GM19328 (cell line): ENCODE measurements around the gene PHF24.
A peak's percentile ranks its signal among the peaks of the same experiment; 100 is the strongest.

Source experiments
- ATAC-seq: cut with Tn5 transposase; IDR thresholded peaks from one replicate; pipeline ENCODE4 v1.9.1; 2021; ENCODE audit warnings: mild to moderate bottlenecking, moderate library complexity; ENCODE audit not compliant: unreplicated experiment

PHF24 gene

GRCh38 chr9:34982361-34982760 is 24.3 kb downstream of the PHF24 start:
- ATAC-seq, result no peak

GRCh38 chr9:34983209-34983608 is 25.1 kb downstream of the PHF24 start:
- ATAC-seq, result peak; percentile 51

- ATAC-seq, result no peak
Observed at GRCh38 chr9:34984049-34984448, 26.0 kb downstream of the PHF24 start.

- no peak for ATAC-seq
Observed at GRCh38 chr9:34985311-34985899, 27.3 kb downstream of the PHF24 start.

- ATAC-seq, result no peak
Observed at GRCh38 chr9:34986540-34987047, 28.5 kb downstream of the PHF24 start.

GRCh38 chr9:34987160-34987901 is 29.2 kb downstream of the PHF24 start:
- no peak for ATAC-seq

- ATAC-seq, result no peak
Observed at GRCh38 chr9:34988218-34989002, 30.3 kb downstream of the PHF24 start.

GRCh38 chr9:34989003-34989945 is 31.2 kb downstream of the PHF24 start, which contains the start of gene DNAJB5:
Gene DNAJB5, plus strand, starts transcription at chr9:34989745. Its CDS starts 886 bp downstream, at chr9:34990631.
- peak; percentile 89 for ATAC-seq

- ATAC-seq, result no peak
Observed at GRCh38 chr9:34989946-34990635, 32.0 kb downstream of the PHF24 start.

- no peak for ATAC-seq
Observed at GRCh38 chr9:34990908-34991606, 33.0 kb downstream of the PHF24 start.

- ATAC-seq, result no peak
Observed at GRCh38 chr9:34991607-34992375, 33.7 kb downstream of the PHF24 start.

- ATAC-seq, result no peak
Observed at GRCh38 chr9:34992376-34992951, 34.4 kb downstream of the PHF24 start.

- ATAC-seq, result no peak
Observed at GRCh38 chr9:34993502-34994259, 35.6 kb downstream of the PHF24 start.

GRCh38 chr9:34994260-34994899 is 36.3 kb downstream of the PHF24 start:
- no peak for ATAC-seq

- no peak for ATAC-seq
Observed at GRCh38 chr9:34994900-34995669, 37.0 kb downstream of the PHF24 start.

GRCh38 chr9:34995670-34996060 is 37.6 kb downstream of the PHF24 start:
- ATAC-seq, result no peak
